Body of pancreas (tissue), 4 donors: ENCODE data around the gene PTEN.

ENCODE experiments used
- POLR2A ChIP-seq, 3 donors: fragments of 450-650 bp; IDR thresholded peaks; one replicate each; pipeline ENCODE4 v1.6.1; 2016; ENCODE audit warnings: antibody characterized with exemption in 3 of 3, mild to moderate bottlenecking in 2 of 3
- TF ChIP-seq, protein P1 (sequence below), 7 experiments: fragments of 450-650 bp in 4 of 7; fragments of 200-600 bp in 3 of 7; sonication (generic) in 3 of 7; IDR thresholded peaks; one replicate each; pipeline ENCODE4 v1.5.1; 2016 to 2019; ENCODE audit warnings: antibody characterized with exemption in 7 of 7

DNA sequence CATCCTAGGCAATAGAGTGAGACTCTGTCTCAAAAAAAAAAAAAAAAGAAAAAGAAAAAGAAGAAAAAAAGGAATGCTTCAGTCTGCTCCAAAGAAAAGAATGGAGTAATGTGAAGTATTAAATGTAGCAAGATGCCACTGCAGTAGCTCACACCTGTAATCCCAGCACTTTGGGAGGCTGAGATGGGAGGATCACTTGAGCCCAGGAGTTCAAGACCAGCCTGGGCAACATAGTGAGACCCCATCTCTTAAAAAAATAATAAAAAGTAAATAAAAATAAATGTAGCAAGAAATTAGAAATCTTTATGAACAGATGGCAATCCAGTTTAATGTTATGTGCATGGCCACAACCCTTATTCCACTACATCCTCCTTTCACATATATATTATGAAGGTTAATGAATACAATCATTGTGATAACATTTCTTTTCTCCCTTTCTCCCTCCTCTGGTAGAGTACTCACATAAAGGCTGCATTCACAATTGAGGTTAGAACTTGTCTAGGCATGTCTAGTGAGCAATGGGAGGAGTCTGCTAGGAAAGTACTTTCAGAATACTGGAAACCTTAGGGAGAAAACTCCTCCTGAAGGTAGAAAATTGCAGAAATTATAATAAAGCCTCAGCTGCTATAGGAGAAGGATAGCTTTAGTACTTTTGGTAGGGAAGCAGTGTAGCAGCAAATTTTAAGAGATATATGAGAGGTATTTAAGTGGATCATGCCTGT, 20.5 kb upstream of the PTEN start:
- TF ChIP-seq, protein P1, sequence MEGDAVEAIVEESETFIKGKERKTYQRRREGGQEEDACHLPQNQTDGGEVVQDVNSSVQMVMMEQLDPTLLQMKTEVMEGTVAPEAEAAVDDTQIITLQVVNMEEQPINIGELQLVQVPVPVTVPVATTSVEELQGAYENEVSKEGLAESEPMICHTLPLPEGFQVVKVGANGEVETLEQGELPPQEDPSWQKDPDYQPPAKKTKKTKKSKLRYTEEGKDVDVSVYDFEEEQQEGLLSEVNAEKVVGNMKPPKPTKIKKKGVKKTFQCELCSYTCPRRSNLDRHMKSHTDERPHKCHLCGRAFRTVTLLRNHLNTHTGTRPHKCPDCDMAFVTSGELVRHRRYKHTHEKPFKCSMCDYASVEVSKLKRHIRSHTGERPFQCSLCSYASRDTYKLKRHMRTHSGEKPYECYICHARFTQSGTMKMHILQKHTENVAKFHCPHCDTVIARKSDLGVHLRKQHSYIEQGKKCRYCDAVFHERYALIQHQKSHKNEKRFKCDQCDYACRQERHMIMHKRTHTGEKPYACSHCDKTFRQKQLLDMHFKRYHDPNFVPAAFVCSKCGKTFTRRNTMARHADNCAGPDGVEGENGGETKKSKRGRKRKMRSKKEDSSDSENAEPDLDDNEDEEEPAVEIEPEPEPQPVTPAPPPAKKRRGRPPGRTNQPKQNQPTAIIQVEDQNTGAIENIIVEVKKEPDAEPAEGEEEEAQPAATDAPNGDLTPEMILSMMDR (IDR thresholded peaks at IDR 0.05) = no peak
- no peak for TF ChIP-seq POLR2A (IDR thresholded peaks at IDR 0.05)
